ENCODE results near the gene ZNF362. TPM values are rescaled to one million over a fixed set of nuclear protein-coding genes. Genes with fewer than 3 reads are reported as not detected.

The ZNF362 gene
- total RNA-seq, 2 donors from 2014 or later: 21.3 to 25.2 TPM

GRCh38 chr1:33275195-33275594, 18.9 kb downstream of the ZNF362 start:
- Mint-ChIP-seq H3K4me1 (peaks cover 33% of the 10 kb centered on the region), H3K27me3 (no peaks in the 10 kb centered on the region), H3K27ac (peak overlapping the region; percentile 95), H3K36me3 (ENCODE audit: low read depth) (peaks cover 6% of the 10 kb centered on the region), H3K4me3 (no peak overlapping the region)
- no peaks in the 10 kb centered on the region for H3K9me3 ChIP-seq (ENCODE audit: control insufficient read depth, low read length, poor library complexity, severe bottlenecking)
- no peak for DNase-seq
- no peak for ATAC-seq

- ATAC-seq (no peak), DNase-seq (no peak)
- no peaks in the 10 kb centered on the region for H3K9me3 ChIP-seq (ENCODE audit: control insufficient read depth, low read length, poor library complexity, severe bottlenecking)
- Mint-ChIP-seq H3K4me1 (peaks cover 32% of the 10 kb centered on the region), H3K36me3 (ENCODE audit: low read depth) (peaks cover 6% of the 10 kb centered on the region), H3K4me3 (no peak overlapping the region), H3K27me3 (no peaks in the 10 kb centered on the region), H3K27ac (no peak overlapping the region)
These were observed 19.6 kb downstream of the ZNF362 start for GRCh38 chr1:33275706-33276572.

- ATAC-seq (no peak), DNase-seq (no peak)
- Mint-ChIP-seq H3K27ac (no peak overlapping the region), H3K36me3 (ENCODE audit: low read depth) (peaks cover 9% of the 10 kb centered on the region), H3K27me3 (no peaks in the 10 kb centered on the region), H3K4me3 (no peak overlapping the region), H3K4me1 (peaks cover 26% of the 10 kb centered on the region)
- no peaks in the 10 kb centered on the region for H3K9me3 ChIP-seq (ENCODE audit: control insufficient read depth, low read length, poor library complexity, severe bottlenecking)
These were observed 20.4 kb downstream of the ZNF362 start for GRCh38 chr1:33276573-33277298.

GRCh38 chr1:33277488-33278084, 21.3 kb downstream of the ZNF362 start:
- H3K36me3 Mint-ChIP-seq (ENCODE audit: low read depth): peaks cover 12% of the 10 kb centered on the region
- ATAC-seq: no peak
- H3K4me1 Mint-ChIP-seq: peaks cover 22% of the 10 kb centered on the region
- H3K9me3 ChIP-seq (ENCODE audit: control insufficient read depth, low read length, poor library complexity, severe bottlenecking): no peaks in the 10 kb centered on the region
- DNase-seq: no peak
- no peaks in the 10 kb centered on the region for H3K27me3 Mint-ChIP-seq
- H3K4me3 Mint-ChIP-seq: no peak overlapping the region
- no peak overlapping the region for H3K27ac Mint-ChIP-seq

- no peak for ATAC-seq
- Mint-ChIP-seq H3K36me3 (ENCODE audit: low read depth) (peaks cover 12% of the 10 kb centered on the region), H3K27ac (no peak overlapping the region), H3K27me3 (no peaks in the 10 kb centered on the region), H3K4me1 (peaks cover 9% of the 10 kb centered on the region), H3K4me3 (no peak overlapping the region)
- no peak for DNase-seq
- H3K9me3 ChIP-seq (ENCODE audit: control insufficient read depth, low read length, poor library complexity, severe bottlenecking): no peaks in the 10 kb centered on the region
These were observed 23.9 kb downstream of the ZNF362 start for GRCh38 chr1:33280091-33280661.

GRCh38 chr1:33281554-33282303, 25.4 kb downstream of the ZNF362 start:
- no peak overlapping the region for H3K27ac Mint-ChIP-seq

GRCh38 chr1:33282791-33283190, 26.5 kb downstream of the ZNF362 start:
- no peak overlapping the region for H3K4me3 Mint-ChIP-seq
- peaks cover 9% of the 10 kb centered on the region for H3K4me1 Mint-ChIP-seq
- no peaks in the 10 kb centered on the region for H3K9me3 ChIP-seq (ENCODE audit: control insufficient read depth, low read length, poor library complexity, severe bottlenecking)
- H3K27ac Mint-ChIP-seq: no peak overlapping the region
- H3K36me3 Mint-ChIP-seq (ENCODE audit: low read depth): peaks cover 12% of the 10 kb centered on the region
- DNase-seq: no peak
- no peaks in the 10 kb centered on the region for H3K27me3 Mint-ChIP-seq
- ATAC-seq: no peak

More at GRCh38 chr1:33281554-33282303, 25.4 kb downstream of the ZNF362 start:
- peaks cover 14% of the 10 kb centered on the region for H3K36me3 Mint-ChIP-seq (ENCODE audit: low read depth)
- DNase-seq: no peak
- peaks cover 10% of the 10 kb centered on the region for H3K4me1 Mint-ChIP-seq
- ATAC-seq: no peak
- H3K4me3 Mint-ChIP-seq: no peak overlapping the region
- H3K9me3 ChIP-seq (ENCODE audit: control insufficient read depth, low read length, poor library complexity, severe bottlenecking): no peaks in the 10 kb centered on the region
- H3K27me3 Mint-ChIP-seq: no peaks in the 10 kb centered on the region

GRCh38 chr1:33284049-33284448, 27.8 kb downstream of the ZNF362 start:
- Mint-ChIP-seq H3K27me3 (no peaks in the 10 kb centered on the region), H3K4me3 (no peak overlapping the region), H3K4me1 (peaks cover 9% of the 10 kb centered on the region), H3K27ac (no peak overlapping the region), H3K36me3 (ENCODE audit: low read depth) (peaks cover 14% of the 10 kb centered on the region)
- no peak for ATAC-seq
- H3K9me3 ChIP-seq (ENCODE audit: control insufficient read depth, low read length, poor library complexity, severe bottlenecking): no peaks in the 10 kb centered on the region
- no peak for DNase-seq

GRCh38 chr1:33286451-33287185, 30.3 kb downstream of the ZNF362 start:
- DNase-seq: no peak
- peak overlapping the region; percentile 22 for H3K27ac Mint-ChIP-seq
- peaks cover 5% of the 10 kb centered on the region for H3K4me1 Mint-ChIP-seq
- no peaks in the 10 kb centered on the region for H3K9me3 ChIP-seq (ENCODE audit: control insufficient read depth, low read length, poor library complexity, severe bottlenecking)
- ATAC-seq: no peak
- H3K27me3 Mint-ChIP-seq: no peaks in the 10 kb centered on the region
- peaks cover 10% of the 10 kb centered on the region for H3K36me3 Mint-ChIP-seq (ENCODE audit: low read depth)
- no peak overlapping the region for H3K4me3 Mint-ChIP-seq

- no peak overlapping the region for H3K4me3 Mint-ChIP-seq
- H3K9me3 ChIP-seq (ENCODE audit: control insufficient read depth, low read length, poor library complexity, severe bottlenecking): no peaks in the 10 kb centered on the region
- peak overlapping the region; percentile 22 for H3K27ac Mint-ChIP-seq
- DNase-seq (no peak), ATAC-seq (no peak)
- no peaks in the 10 kb centered on the region for H3K27me3 Mint-ChIP-seq
- H3K4me1 Mint-ChIP-seq: peaks cover 3% of the 10 kb centered on the region
- H3K36me3 Mint-ChIP-seq (ENCODE audit: low read depth): peaks cover 6% of the 10 kb centered on the region
These were observed 31.0 kb downstream of the ZNF362 start for GRCh38 chr1:33287317-33287716.

GRCh38 chr1:33288976-33289857, 32.9 kb downstream of the ZNF362 start:
- ATAC-seq: no peak
- Mint-ChIP-seq H3K27me3 (no peaks in the 10 kb centered on the region), H3K4me1 (peaks cover 8% of the 10 kb centered on the region), H3K4me3 (no peak overlapping the region), H3K27ac (peak overlapping the region; percentile 17), H3K36me3 (ENCODE audit: low read depth) (peaks cover 6% of the 10 kb centered on the region)
- DNase-seq: no peak
- no peaks in the 10 kb centered on the region for H3K9me3 ChIP-seq (ENCODE audit: control insufficient read depth, low read length, poor library complexity, severe bottlenecking)

All from T-helper 17 cell (primary cell).